Caco-2 (cell line): Measurements from ENCODE around the gene TSPO2. TPM values are rescaled to one million over a fixed set of nuclear protein-coding genes. Genes with fewer than 3 reads are reported as not detected.
A peak's percentile ranks its signal among the peaks of the same experiment; 100 is the strongest.

Source experiments
- BruUV-seq: library from RNA; stranded (reverse); fragments of 400-500 nt; replicated peaks from 2 replicates; lab custom pipeline; 2021; lab: Mats Ljungman, UMichigan
- CTCF ChIA-PET: fragments of 300-600 bp; sonication (Branson Sonifier 250); formaldehyde crosslinking; loops from one replicate; lab custom pipeline; 2022; ENCODE audit warnings: antibody characterized with exemption; lab: Charles Lee
- POLR2A ChIA-PET: fragments of 300-600 bp; sonication (Branson Sonifier 250); formaldehyde crosslinking; loops from one replicate; lab custom pipeline; 2022; ENCODE audit warnings: antibody characterized with exemption; lab: Charles Lee
- DNase-seq, 2 experiments: peaks; one replicate each; pipeline versions ENCODE4 v3.0.0 to v3.0.0-alpha.2; 2020 to 2022
- H3K27me3 ChIP-seq: replicated peaks from 2 replicates; pipeline ENCODE4 v1.6.0; 2011; ENCODE audit warnings: low read length; ENCODE audit not compliant: control insufficient read depth, insufficient read depth
- H3K36me3 ChIP-seq: 2 replicates; pipeline ENCODE4 v1.5.1; 2011; ENCODE audit warnings: low read length; ENCODE audit not compliant: control insufficient read depth, insufficient read depth
- H3K4me1 ChIP-seq: fragments of 250-450 bp; sonication (Bioruptor Pico); 2 replicates; pipeline ENCODE4 v1.5.1; 2020; ENCODE audit warnings: mild to moderate bottlenecking
- H3K4me3 ChIP-seq: 2 replicates; pipeline ENCODE4 v1.5.1; 2011; ENCODE audit warnings: low read depth, mild to moderate bottlenecking, control low read depth, low read length
- H3K9me3 ChIP-seq: fragments of 250-450 bp; sonication (Bioruptor Pico); 2 replicates; pipeline ENCODE4 v1.5.1; 2020; ENCODE audit warnings: mild to moderate bottlenecking, moderate library complexity
- H3K27ac Mint-ChIP-seq: one replicate; pipeline ENCODE4 v1.8.0; 2022; ENCODE audit warnings: mixed read lengths; ENCODE audit not compliant: unreplicated experiment
- H3K27me3 Mint-ChIP-seq: one replicate; pipeline ENCODE4 v1.8.0; 2022; ENCODE audit warnings: mixed read lengths; ENCODE audit not compliant: insufficient read depth, unreplicated experiment
- H3K36me3 Mint-ChIP-seq: one replicate; pipeline ENCODE4 v1.8.0; 2022; ENCODE audit warnings: mild to moderate bottlenecking, mixed read lengths; ENCODE audit not compliant: insufficient read depth, unreplicated experiment
- H3K4me1 Mint-ChIP-seq: one replicate; pipeline ENCODE4 v1.8.0; 2022; ENCODE audit warnings: low read depth, mixed read lengths; ENCODE audit not compliant: unreplicated experiment
- H3K4me3 Mint-ChIP-seq: one replicate; pipeline ENCODE4 v1.8.0; 2022; ENCODE audit warnings: mild to moderate bottlenecking, moderate library complexity, mixed read lengths; ENCODE audit not compliant: unreplicated experiment
- H3K9me3 Mint-ChIP-seq: one replicate; pipeline ENCODE4 v1.8.0; 2022; ENCODE audit warnings: mixed read lengths; ENCODE audit not compliant: unreplicated experiment
- CTCF ChIP-seq, 2 experiments: fragments of 200-600 bp in 1 of 2; IDR thresholded peaks; 1 replicate in 1 of 2; 2 replicates in 1 of 2; pipeline versions ENCODE4 v1.5.1 to v1.8.0; 2011 to 2022; ENCODE audit warnings: antibody characterized with exemption in 1 of 2, control low read depth in 1 of 2, inconsistent platforms in 1 of 2, low read depth in 1 of 2, low read length in 1 of 2, mild to moderate bottlenecking in 1 of 2, moderate library complexity in 1 of 2; ENCODE audit not compliant: insufficient read depth in 1 of 2, severe bottlenecking in 1 of 2, unreplicated experiment in 1 of 2
- intact Hi-C: fragments of 100-400 bp; cut with micrococcal nuclease; formaldehyde crosslinking; loops from one replicate; pipeline ENCODE4 v1.10.0; 2022; ENCODE audit not compliant: unreplicated experiment
- total RNA-seq: library from RNA; stranded (reverse); gene quantifications from 2 replicates; pipeline ENCODE4 v1.2.3, GENCODE V29; 2022

TSPO2 gene
- total RNA-seq, 1 experiment from 2014 or later = 0.61 TPM

- Histone ChIP-seq H3K4me1 (peaks cover 48% of the 10 kb centered on the region), H3K27me3 (no peaks in the 10 kb centered on the region), H3K4me3 (no peak overlapping the region), H3K9me3 (no peaks in the 10 kb centered on the region), H3K36me3 (no peaks in the 10 kb centered on the region)
- no TSS peak for BruUV-seq
- H3K27me3 Mint-ChIP-seq = no peaks in the 10 kb centered on the region
- peaks cover 19% of the 10 kb centered on the region for H3K36me3 Mint-ChIP-seq
- H3K4me3 Mint-ChIP-seq = peak overlapping the region; percentile 71
- intact Hi-C loops = loop anchor here (1.0 to 5.0 kb wide), 4 partner anchors 39 to 100 kb away; no protein-coding TSS in a partner anchor
- TF ChIP-seq CTCF (IDR thresholded peaks at IDR 0.05; ENCODE audit: insufficient read depth in 1 of 2, low read depth in 1 of 2, low read length in 1 of 2, severe bottlenecking in 1 of 2, unreplicated experiment in 1 of 2) = no peak
- peaks cover 59% of the 10 kb centered on the region for H3K4me1 Mint-ChIP-seq
- DNase-seq = peak; percentile 82 to 86
- no peaks in the 10 kb centered on the region for H3K9me3 Mint-ChIP-seq
- POLR2A ChIA-PET = interaction anchor here (0.7 to 2.3 kb wide), 5 partner anchors 39 to 75 kb away, joined by 3 to 19 read pairs (median 5); partner anchors contain the start of genes NFYA and OARD1
- peak overlapping the region; percentile 99 for H3K27ac Mint-ChIP-seq
- CTCF ChIA-PET = interaction anchor here (0.6 to 2.5 kb wide), 10 partner anchors 13 to 283 kb away, joined by 3 to 19 read pairs (median 3); partner anchors contain the start of gene UNC5CL
Measured at GRCh38 chr6:40997234-40997957, 44.9 kb upstream of the TSPO2 start.

- Histone ChIP-seq H3K4me3 (no peak overlapping the region), H3K9me3 (no peaks in the 10 kb centered on the region), H3K4me1 (peaks cover 48% of the 10 kb centered on the region), H3K27me3 (no peaks in the 10 kb centered on the region), H3K36me3 (no peaks in the 10 kb centered on the region)
- intact Hi-C loops = loop anchor here (5.0 kb wide), 1 partner anchor 101 kb away; no protein-coding TSS in a partner anchor
- H3K9me3 Mint-ChIP-seq = no peaks in the 10 kb centered on the region
- ChIA-PET CTCF (interaction anchor here (0.6 to 2.5 kb wide), 5 partner anchors 12 to 533 kb away, joined by 3 to 19 read pairs (median 3); partner anchors contain the start of gene UNC5CL), POLR2A (interaction anchor here (0.6 to 2.3 kb wide), 4 partner anchors 41 to 1931 kb away, joined by 3 to 19 read pairs (median 10); partner anchors contain the start of genes CNPY3, NFYA and OARD1)
- H3K27me3 Mint-ChIP-seq = no peaks in the 10 kb centered on the region
- TF ChIP-seq CTCF (IDR thresholded peaks at IDR 0.05; ENCODE audit: insufficient read depth in 1 of 2, low read depth in 1 of 2, low read length in 1 of 2, severe bottlenecking in 1 of 2, unreplicated experiment in 1 of 2) = no peak
- BruUV-seq = no TSS peak
- H3K36me3 Mint-ChIP-seq = peaks cover 19% of the 10 kb centered on the region
- H3K27ac Mint-ChIP-seq = peak overlapping the region; percentile 99
- peak overlapping the region; percentile 71 for H3K4me3 Mint-ChIP-seq
- H3K4me1 Mint-ChIP-seq = peaks cover 59% of the 10 kb centered on the region
- no peak for DNase-seq
Measured at GRCh38 chr6:40998661-40999060, 43.6 kb upstream of the TSPO2 start.

GRCh38 chr6:40999569-40999968, 42.7 kb upstream of the TSPO2 start:
- peak; percentile 61 to 73 for DNase-seq
- H3K4me3 Mint-ChIP-seq = no peak overlapping the region

More at GRCh38 chr6:40999569-40999968, 42.7 kb upstream of the TSPO2 start:
- Histone ChIP-seq H3K27me3 (no peaks in the 10 kb centered on the region), H3K4me3 (no peak overlapping the region), H3K9me3 (no peaks in the 10 kb centered on the region), H3K36me3 (no peaks in the 10 kb centered on the region), H3K4me1 (peaks cover 44% of the 10 kb centered on the region)
- no peaks in the 10 kb centered on the region for H3K27me3 Mint-ChIP-seq
- H3K9me3 Mint-ChIP-seq = no peaks in the 10 kb centered on the region
- peaks cover 19% of the 10 kb centered on the region for H3K36me3 Mint-ChIP-seq
- H3K4me1 Mint-ChIP-seq = peaks cover 53% of the 10 kb centered on the region
- peak in 1 of 2 experiments; percentile 44 for TF ChIP-seq CTCF (IDR thresholded peaks at IDR 0.05; ENCODE audit: insufficient read depth in 1 of 2, low read depth in 1 of 2, low read length in 1 of 2, severe bottlenecking in 1 of 2, unreplicated experiment in 1 of 2)
- ChIA-PET CTCF (interaction anchor here (0.7 to 1.0 kb wide), 4 partner anchors 41 to 88 kb away, joined by 3 read pairs; partner anchors contain the start of genes NFYA and OARD1), POLR2A (no interaction called here)
- BruUV-seq = no TSS peak
- H3K27ac Mint-ChIP-seq = peak overlapping the region; percentile 99
- intact Hi-C loops = loop anchor here (5.0 kb wide), 1 partner anchor 102 kb away; no protein-coding TSS in a partner anchor
